ENCODE measurements around the gene MTARC1. TPM values are rescaled to one million over a fixed set of nuclear protein-coding genes. Genes with fewer than 3 reads are reported as not detected.

MTARC1 gene
- total and polyA plus RNA-seq, 2 of the 4 experiments (the other 2 are of a cell fraction): 0.18 to 0.55 TPM

DNA sequence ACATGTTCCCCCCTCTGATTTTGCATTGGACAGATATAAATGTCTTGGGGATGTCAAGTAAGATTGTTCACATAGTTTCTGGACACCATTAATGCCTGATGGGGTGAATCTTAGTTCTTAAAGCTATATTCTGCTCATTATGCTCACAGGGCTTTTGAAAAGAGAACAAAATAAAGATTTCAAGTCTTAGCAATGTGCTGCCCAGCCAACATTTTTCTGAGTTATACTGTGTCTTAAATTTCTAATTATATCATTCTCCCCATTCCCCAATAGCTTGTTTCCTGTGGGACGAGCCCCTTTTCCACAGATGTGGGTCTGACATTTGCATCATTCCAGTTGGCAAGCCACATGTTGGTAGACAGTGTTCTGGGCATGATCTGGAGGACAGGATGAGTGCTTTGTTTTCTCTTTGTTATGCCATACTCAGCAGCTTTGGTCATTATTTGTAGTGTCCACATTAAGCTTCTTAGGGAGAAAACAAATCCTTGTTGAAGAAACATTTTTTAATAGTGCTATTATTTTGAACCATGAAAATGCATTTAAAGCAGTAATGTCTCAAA lies 32.8 kb downstream of the MTARC1 start:
- H3K4me3 ChIP-seq (ENCODE audit: insufficient read depth, low read depth, low read length): no peak overlapping the region
- ATAC-seq (ENCODE audit: low read depth) (peak; percentile 2; the same call in 1 of the 2 replicates), DNase-seq (no peak)
- CTCF ChIA-PET: no interaction called here
- H3K36me3 ChIP-seq (ENCODE audit: control insufficient read depth, insufficient read depth, low read length): no peaks in the 10 kb centered on the region
- WGBS, 2 experiments (ENCODE audit: extremely low coverage in 2 of 2, insufficient read length in 1 of 2): no CpG with 5 or more reads among the region's 1 CpG
- no peaks in the 10 kb centered on the region for H4K20me1 ChIP-seq (ENCODE audit: insufficient read depth, low read length)
- peak overlapping the region; percentile 64 for H3K4me2 ChIP-seq (ENCODE audit: low read depth, low read length)
- H2BK15ac ChIP-seq (ENCODE audit: low read depth, low read length): peak overlapping the region; percentile 63; the same call in 1 of the 3 replicates
- H4K8ac ChIP-seq (ENCODE audit: low read depth in 2 of 2, low read length in 2 of 2): peak overlapping the region; percentile 6 to 13; a peak in 2 of 4 replicates
- no peak overlapping the region for H3K14ac ChIP-seq (replicated peaks; ENCODE audit: low read depth, low read length)
- no peak overlapping the region for H3K56ac ChIP-seq (ENCODE audit: extremely low read depth, insufficient read depth, low read length)
- TF ChIP-seq SMC3 (IDR thresholded peaks at IDR 0.05; ENCODE audit: low read depth, low read length): no peak
- TF ChIP-seq BHLHE40 (IDR thresholded peaks at IDR 0.05; ENCODE audit: low read depth, low read length): no peak
- no peak for TF ChIP-seq FOS (IDR thresholded peaks at IDR 0.05; ENCODE audit: low read depth, low read length)
- no peak for TF ChIP-seq CEBPB (IDR thresholded peaks at IDR 0.05; ENCODE audit: low read depth, low read length)
- TF ChIP-seq POLR2A (IDR thresholded peaks at IDR 0.05; ENCODE audit: low read depth, low read length): no peak
- TF ChIP-seq MAFK (IDR thresholded peaks at IDR 0.05; ENCODE audit: low read depth, low read length): no peak
- TF ChIP-seq RCOR1 (IDR thresholded peaks at IDR 0.05; ENCODE audit: insufficient replicate concordance, low read length): no peak
- TF ChIP-seq, protein P1, sequence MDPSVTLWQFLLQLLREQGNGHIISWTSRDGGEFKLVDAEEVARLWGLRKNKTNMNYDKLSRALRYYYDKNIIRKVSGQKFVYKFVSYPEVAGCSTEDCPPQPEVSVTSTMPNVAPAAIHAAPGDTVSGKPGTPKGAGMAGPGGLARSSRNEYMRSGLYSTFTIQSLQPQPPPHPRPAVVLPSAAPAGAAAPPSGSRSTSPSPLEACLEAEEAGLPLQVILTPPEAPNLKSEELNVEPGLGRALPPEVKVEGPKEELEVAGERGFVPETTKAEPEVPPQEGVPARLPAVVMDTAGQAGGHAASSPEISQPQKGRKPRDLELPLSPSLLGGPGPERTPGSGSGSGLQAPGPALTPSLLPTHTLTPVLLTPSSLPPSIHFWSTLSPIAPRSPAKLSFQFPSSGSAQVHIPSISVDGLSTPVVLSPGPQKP (IDR thresholded peaks at IDR 0.05; ENCODE audit: borderline replicate concordance, low read depth, low read length): no peak
- TF ChIP-seq MXI1 (IDR thresholded peaks at IDR 0.05; ENCODE audit: borderline replicate concordance, low read depth, low read length): no peak
- no peak for TF ChIP-seq RAD21 (IDR thresholded peaks at IDR 0.05; ENCODE audit: low read length)
- in situ Hi-C loops (cut with MboI; ENCODE audit: low sequenced_read_pairs): loop anchor here (10.0 kb wide), 1 partner anchor 615 kb away; no protein-coding TSS in a partner anchor
- H3K9me1 ChIP-seq (ENCODE audit: insufficient read depth, low read length): peaks cover 6% of the 10 kb centered on the region
- peak overlapping the region; percentile 68; the same call in 1 of the 2 replicates for H3K27ac ChIP-seq (ENCODE audit: insufficient read depth, low read length)
- no peak overlapping the region; the same call in 1 of the 2 replicates for H3K9ac ChIP-seq (ENCODE audit: low read depth, low read length)
- peak overlapping the region; percentile 21 for H2AK5ac ChIP-seq (ENCODE audit: low read depth, low read length)
- peaks cover 20% of the 10 kb centered on the region for H3K4me1 ChIP-seq (ENCODE audit: control insufficient read depth, insufficient read depth, low read length)
- POLR2A ChIA-PET (ENCODE audit: unreplicated experiment): interaction anchor here (0.6 kb wide), 1 partner anchor 802 kb away, joined by 3 read pairs; no protein-coding TSS in a partner anchor
- no peak overlapping the region for H2AFZ ChIP-seq (replicated peaks; ENCODE audit: low read length, poor library complexity)
- no peaks in the 10 kb centered on the region for H3K9me3 ChIP-seq (ENCODE audit: control insufficient read depth, insufficient read depth, low read length)
- H2BK120ac ChIP-seq (ENCODE audit: low read depth, low read length): peak overlapping the region; percentile 48
- no peak overlapping the region; the same call in 1 of the 2 replicates for H3K23ac ChIP-seq (ENCODE audit: low read depth, low read length)
- H4K5ac ChIP-seq (ENCODE audit: low read depth, low read length): peak overlapping the region; percentile 65
- no peaks in the 10 kb centered on the region for H3K79me1 ChIP-seq (ENCODE audit: low read depth in 1 of 2, low read length in 2 of 2)
- H2BK20ac ChIP-seq (ENCODE audit: low read depth, low read length): peak overlapping the region; percentile 44
- no peak overlapping the region for H2AK9ac ChIP-seq (replicated peaks; ENCODE audit: low read depth, low read length, poor library complexity)
- peak overlapping the region; percentile 72 for H4K91ac ChIP-seq (ENCODE audit: insufficient read depth, low read depth, low read length)
- dilution Hi-C loops (cut with HindIII; ENCODE audit: low sequenced_read_pairs, unreplicated experiment): no loop called here
- H3K27me3 ChIP-seq (ENCODE audit: control insufficient read depth, insufficient read depth, low read length): peaks cover 9% of the 10 kb centered on the region
- intact Hi-C loops (cut with micrococcal nuclease): loop anchor here (2.0 to 10.0 kb wide), 5 partner anchors 55 to 905 kb away; no protein-coding TSS in a partner anchor
- no TSS peak for BruUV-seq (replicated peaks)
- H3K4ac ChIP-seq (ENCODE audit: low read depth, low read length): peak overlapping the region; percentile 53
- H3K18ac ChIP-seq (ENCODE audit: low read depth, low read length): peak overlapping the region; percentile 89
- H2BK5ac ChIP-seq (ENCODE audit: low read depth, low read length, poor library complexity, severe bottlenecking): peak overlapping the region; percentile 40

Data from IMR-90 (cell line).